ENCODE data around the gene DLG2.

DNA sequence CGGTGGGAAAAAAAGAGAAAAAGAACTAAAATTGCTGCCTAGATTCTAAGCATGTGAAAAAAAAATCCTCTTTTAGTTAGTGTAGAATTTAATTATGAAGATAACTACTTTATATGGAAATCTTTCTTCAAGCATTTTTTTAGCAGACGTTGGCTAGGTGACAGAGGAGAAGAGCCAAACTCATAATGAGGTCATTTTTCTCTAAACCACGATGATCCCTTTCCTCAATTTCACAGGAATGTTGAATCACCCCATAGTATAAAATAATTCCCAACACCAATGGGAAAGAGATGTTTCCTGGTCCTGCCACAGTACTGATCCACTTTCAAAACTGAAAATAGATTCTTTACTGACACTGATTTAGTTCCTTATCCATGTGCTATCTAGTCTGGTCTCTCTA, 319.8 kb downstream of the DLG2 start:
- TF ChIP-seq, protein P1, sequence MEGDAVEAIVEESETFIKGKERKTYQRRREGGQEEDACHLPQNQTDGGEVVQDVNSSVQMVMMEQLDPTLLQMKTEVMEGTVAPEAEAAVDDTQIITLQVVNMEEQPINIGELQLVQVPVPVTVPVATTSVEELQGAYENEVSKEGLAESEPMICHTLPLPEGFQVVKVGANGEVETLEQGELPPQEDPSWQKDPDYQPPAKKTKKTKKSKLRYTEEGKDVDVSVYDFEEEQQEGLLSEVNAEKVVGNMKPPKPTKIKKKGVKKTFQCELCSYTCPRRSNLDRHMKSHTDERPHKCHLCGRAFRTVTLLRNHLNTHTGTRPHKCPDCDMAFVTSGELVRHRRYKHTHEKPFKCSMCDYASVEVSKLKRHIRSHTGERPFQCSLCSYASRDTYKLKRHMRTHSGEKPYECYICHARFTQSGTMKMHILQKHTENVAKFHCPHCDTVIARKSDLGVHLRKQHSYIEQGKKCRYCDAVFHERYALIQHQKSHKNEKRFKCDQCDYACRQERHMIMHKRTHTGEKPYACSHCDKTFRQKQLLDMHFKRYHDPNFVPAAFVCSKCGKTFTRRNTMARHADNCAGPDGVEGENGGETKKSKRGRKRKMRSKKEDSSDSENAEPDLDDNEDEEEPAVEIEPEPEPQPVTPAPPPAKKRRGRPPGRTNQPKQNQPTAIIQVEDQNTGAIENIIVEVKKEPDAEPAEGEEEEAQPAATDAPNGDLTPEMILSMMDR (IDR thresholded peaks at IDR 0.05 in 4 of 5, conservative IDR thresholded peaks at IDR 0.05 in 1 of 5) = no peak
- TF ChIP-seq POLR2A (IDR thresholded peaks at IDR 0.05) = no peak
